D721Med (cell line): ENCODE data around the gene CPXM1.

Experiments used
- DNase-seq: peaks from one replicate; pipeline ENCODE4 v3.0.0; 2011; ENCODE audit warnings: low spot score; ENCODE audit not compliant: insufficient read length
- FAIRE-seq: peaks from 2 replicates; lab custom pipeline; 2011; peaks lifted over from hg19 to GRCh38; lab: Jason Lieb, UNC
- CTCF ChIP-seq: IDR thresholded peaks from 2 replicates; pipeline ENCODE4 v1.5.1; 2012; ENCODE audit warnings: mild to moderate bottlenecking, control low read depth; ENCODE audit not compliant: insufficient read depth; ENCODE audit errors: missing control alignments

The CPXM1 gene

GRCh38 chr20:2762578-2763131 lies 37.8 kb downstream of the CPXM1 start:
- FAIRE-seq (no peak), DNase-seq (no peak)
- no peak for TF ChIP-seq CTCF

GRCh38 chr20:2761885-2762284 lies 38.5 kb downstream of the CPXM1 start:
- no peak for FAIRE-seq
- DNase-seq, result no peak

DNA sequence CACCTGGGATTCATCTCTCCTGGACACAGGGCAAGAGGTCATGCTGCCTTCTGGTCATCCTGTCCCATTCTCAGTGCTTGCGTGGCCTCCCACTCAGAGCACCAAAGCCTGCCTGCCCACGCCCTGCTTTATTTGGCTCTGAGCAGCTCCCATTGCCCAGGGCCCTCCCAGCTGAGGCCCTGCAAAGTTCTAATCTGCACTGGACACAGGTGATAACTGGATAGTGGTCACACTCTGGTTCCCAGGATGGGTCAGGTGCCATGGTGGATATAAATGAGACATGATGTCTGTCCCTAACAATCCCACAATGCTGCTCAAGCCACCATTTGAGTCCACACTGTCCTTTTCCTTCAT lies 39.5 kb downstream of the CPXM1 start:
- TF ChIP-seq CTCF, result no peak
- no peak for DNase-seq

More at GRCh38 chr20:2761885-2762284, 38.5 kb downstream of the CPXM1 start:
- no peak for TF ChIP-seq CTCF

DNA sequence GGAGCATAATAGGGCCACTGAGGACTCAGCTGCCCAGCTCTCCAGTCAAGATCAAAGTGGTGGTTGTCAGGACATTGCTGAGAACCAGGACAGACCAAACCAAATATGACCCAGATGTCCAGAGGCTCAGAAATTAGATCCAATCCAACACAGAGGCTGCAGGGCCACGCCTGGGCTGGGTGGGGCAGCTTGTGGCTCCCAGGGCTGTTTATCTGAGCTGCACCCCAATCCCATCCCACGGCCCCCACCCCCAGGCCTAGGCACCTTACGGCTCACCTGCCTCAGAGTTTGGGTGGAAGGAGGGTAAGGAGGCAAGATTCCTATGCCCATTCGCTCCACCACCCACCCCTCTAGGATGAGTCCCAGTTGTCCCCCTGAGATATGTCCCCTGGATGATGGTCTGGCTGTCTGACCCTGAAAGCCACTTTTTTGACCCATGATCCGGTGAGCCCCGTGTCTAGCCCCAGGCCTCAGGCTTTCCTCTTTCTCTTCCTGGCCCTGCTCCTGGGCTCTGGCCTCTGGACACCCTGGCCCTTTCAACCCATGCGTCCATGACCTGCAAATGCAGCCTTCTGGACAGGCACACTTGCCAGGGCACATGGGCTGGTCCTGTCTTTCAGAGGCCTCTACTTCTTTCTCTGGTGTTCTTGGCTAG lies 40.0 kb downstream of the CPXM1 start:
- DNase-seq, result no peak
- FAIRE-seq, result no peak
- TF ChIP-seq CTCF, result no peak

More for the DNA sequence above, 39.5 kb downstream of the CPXM1 start:
- FAIRE-seq, result no peak

GRCh38 chr20:2759603-2760296 lies 40.7 kb downstream of the CPXM1 start:
- FAIRE-seq, result no peak
- no peak for TF ChIP-seq CTCF
- DNase-seq, result no peak

DNA sequence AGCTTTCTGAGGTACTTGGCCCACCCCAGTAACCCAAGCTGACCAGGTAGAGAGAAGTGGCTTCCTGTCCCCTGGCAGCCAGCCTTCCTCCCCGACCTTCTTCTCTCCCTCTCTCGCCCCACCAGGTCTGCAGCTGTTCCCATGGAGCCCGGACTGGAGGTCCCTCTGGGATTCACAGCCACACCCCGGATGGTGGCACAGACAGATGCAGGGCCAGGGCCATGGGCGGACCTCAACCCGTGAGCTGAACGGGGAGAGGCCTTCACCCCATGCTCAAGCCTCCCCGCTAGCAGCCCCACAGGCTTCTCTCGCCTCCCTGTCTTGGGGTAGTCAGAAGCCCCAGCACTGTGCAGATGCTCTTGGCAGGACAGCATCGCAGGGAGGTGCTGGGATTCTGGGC lies 41.3 kb downstream of the CPXM1 start:
- DNase-seq, result no peak
- no peak for FAIRE-seq
- TF ChIP-seq CTCF, result no peak

DNA sequence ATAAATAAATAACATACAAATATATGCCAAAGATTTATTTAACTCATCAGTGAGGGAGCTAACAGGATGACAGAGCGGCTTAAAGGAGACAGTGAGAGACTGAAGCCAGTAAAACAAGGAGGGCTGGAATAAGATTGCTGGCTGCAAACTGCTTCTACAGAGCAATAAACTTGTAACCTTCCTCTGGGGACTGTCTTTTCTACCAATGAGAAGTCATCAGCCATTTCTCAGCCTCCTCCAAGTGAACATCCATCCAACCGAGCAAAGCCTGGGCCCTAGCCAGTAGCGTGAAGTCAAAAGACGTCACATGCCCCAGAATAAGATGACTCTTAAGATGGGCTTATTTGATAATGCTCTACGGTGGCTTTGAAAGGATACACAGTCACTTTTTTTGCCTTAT lies 42.5 kb downstream of the CPXM1 start:
- FAIRE-seq (no peak), DNase-seq (no peak)
- no peak for TF ChIP-seq CTCF
